GM23338 (cell line): ENCODE data around the gene MS4A18. TPM values are rescaled to one million over a fixed set of nuclear protein-coding genes. Genes with fewer than 3 reads are reported as not detected.

Source experiments
- ATAC-seq: fragments of 200-7000 bp; cut with Tn5 transposase; 3 replicates; pipeline ENCODE4 v1.9.1; 2020
- DNase-seq: peaks from one replicate; pipeline ENCODE4 v3.0.0-alpha.2; 2015; ENCODE audit warnings: low spot score
- H2AFZ ChIP-seq: fragments of 200-600 bp; sonication (generic); 2 replicates; pipeline ENCODE4 v1.8.0; 2016; ENCODE audit warnings: antibody characterized with exemption, mild to moderate bottlenecking, moderate library complexity
- H3F3A ChIP-seq: fragments of 200-600 bp; sonication (generic); replicated peaks from 2 replicates; pipeline ENCODE4 v1.8.0; 2017; ENCODE audit warnings: antibody characterized with exemption, mixed run types, low read depth
- H3K27ac ChIP-seq: fragments of 200-600 bp; sonication (generic); 2 replicates; pipeline ENCODE4 v1.6.1; 2016; ENCODE audit warnings: low read depth
- H3K27me3 ChIP-seq: fragments of 200-600 bp; sonication (generic); 2 replicates; pipeline ENCODE4 v1.8.0; 2016; ENCODE audit warnings: mild to moderate bottlenecking, mixed run types, moderate library complexity; ENCODE audit not compliant: insufficient read depth
- H3K36me3 ChIP-seq: fragments of 200-600 bp; sonication (generic); 2 replicates; pipeline ENCODE4 v1.8.0; 2016; ENCODE audit warnings: mild to moderate bottlenecking; ENCODE audit not compliant: insufficient read depth
- H3K4me1 ChIP-seq: fragments of 200-600 bp; sonication (generic); 2 replicates; pipeline ENCODE4 v1.8.0; 2016; ENCODE audit warnings: mild to moderate bottlenecking, moderate library complexity; ENCODE audit not compliant: insufficient read depth
- H3K4me2 ChIP-seq: fragments of 200-600 bp; sonication (generic); 2 replicates; pipeline ENCODE4 v1.7.1; 2017; ENCODE audit warnings: mixed run types
- H3K4me3 ChIP-seq: fragments of 200-600 bp; sonication (generic); 2 replicates; pipeline ENCODE4 v1.6.1; 2016; ENCODE audit warnings: mixed run types
- H3K79me2 ChIP-seq: fragments of 200-600 bp; sonication (generic); replicated peaks from 2 replicates; pipeline ENCODE4 v1.8.0; 2017; ENCODE audit warnings: mild to moderate bottlenecking; ENCODE audit not compliant: insufficient read depth
- H3K9me2 ChIP-seq: fragments of 200-600 bp; sonication (generic); 2 replicates; pipeline ENCODE4 v1.8.0; 2017; ENCODE audit not compliant: insufficient read depth
- H4K20me1 ChIP-seq: fragments of 200-600 bp; sonication (generic); replicated peaks from 2 replicates; pipeline ENCODE4 v1.8.0; 2017; ENCODE audit warnings: mild to moderate bottlenecking; ENCODE audit not compliant: insufficient read depth
- H3K27ac Mint-ChIP-seq: 2 replicates; pipeline ENCODE4 v1.8.0; 2020; ENCODE audit warnings: inconsistent platforms, mild to moderate bottlenecking, moderate library complexity, mixed read lengths
- H3K27me3 Mint-ChIP-seq: 3 replicates; pipeline ENCODE4 v1.8.0; 2022; ENCODE audit warnings: low read depth, mild to moderate bottlenecking, moderate library complexity, mixed read lengths, inconsistent platforms; ENCODE audit not compliant: insufficient read depth, poor library complexity
- H3K36me3 Mint-ChIP-seq: 3 replicates; pipeline ENCODE4 v1.8.0; 2021; ENCODE audit warnings: low read depth, mild to moderate bottlenecking, inconsistent platforms, moderate library complexity, mixed read lengths
- H3K4me1 Mint-ChIP-seq: 3 replicates; pipeline ENCODE4 v1.8.0; 2020; ENCODE audit warnings: mild to moderate bottlenecking, inconsistent platforms, mixed read lengths
- H3K4me3 Mint-ChIP-seq: 3 replicates; pipeline ENCODE4 v1.8.0; 2021; ENCODE audit warnings: moderate library complexity, mild to moderate bottlenecking, inconsistent platforms, mixed read lengths
- H3K9me3 Mint-ChIP-seq: 3 replicates; pipeline ENCODE4 v1.8.0; 2020; ENCODE audit warnings: moderate library complexity, mild to moderate bottlenecking, inconsistent platforms, mixed read lengths
- CREB1 ChIP-seq: fragments of 250-450 bp; sonication (Bioruptor Pico); IDR thresholded peaks from 2 replicates; pipeline ENCODE4 v1.5.0; 2020; ENCODE audit warnings: low read depth, mild to moderate bottlenecking, moderate library complexity
- CTCF ChIP-seq, 2 experiments: fragments of 200-600 bp in 1 of 2; sonication (generic) in 1 of 2; conservative IDR thresholded peaks; 2 replicates each; pipeline versions ENCODE4 v1.5.1 to v1.6.1; 2016 to 2017; ENCODE audit warnings: antibody characterized with exemption in 2 of 2, low read depth in 2 of 2, mild to moderate bottlenecking in 2 of 2, moderate library complexity in 1 of 2
- ETS1 ChIP-seq: IDR thresholded peaks from 2 replicates; pipeline ENCODE4 v1.6.1; 2016; ENCODE audit warnings: antibody characterized with exemption
- EZH2 ChIP-seq: fragments of 200-600 bp; sonication (generic); IDR thresholded peaks from one replicate; pipeline ENCODE4 v1.8.0; 2017; ENCODE audit warnings: antibody characterized with exemption, mild to moderate bottlenecking, low read depth; ENCODE audit not compliant: unreplicated experiment
- EZH2phosphoT487 ChIP-seq: fragments of 200-600 bp; sonication (generic); IDR thresholded peaks from one replicate; pipeline ENCODE4 v1.8.1; 2018; ENCODE audit warnings: antibody characterized with exemption; ENCODE audit not compliant: unreplicated experiment
- JUNB ChIP-seq: IDR thresholded peaks from one replicate; pipeline ENCODE4 v1.6.1; 2016; ENCODE audit warnings: antibody characterized with exemption; ENCODE audit not compliant: unreplicated experiment
- NANOG ChIP-seq: IDR thresholded peaks from 2 replicates; pipeline ENCODE4 v1.6.1; 2016; ENCODE audit warnings: antibody characterized with exemption, borderline replicate concordance
- POLR2AphosphoS5 ChIP-seq: IDR thresholded peaks from 2 replicates; pipeline ENCODE4 v1.6.1; 2016; ENCODE audit warnings: antibody characterized with exemption, low read depth
- REST ChIP-seq: IDR thresholded peaks from one replicate; pipeline ENCODE4 v1.6.1; 2018; ENCODE audit warnings: antibody characterized with exemption; ENCODE audit not compliant: unreplicated experiment
- STAT1 ChIP-seq: IDR thresholded peaks from one replicate; pipeline ENCODE4 v1.6.1; 2016; ENCODE audit warnings: antibody characterized with exemption; ENCODE audit not compliant: unreplicated experiment
- ZNF114 ChIP-seq: fragments of 250-450 bp; sonication (Bioruptor Pico); IDR thresholded peaks from 2 replicates; pipeline ENCODE4 v1.5.0; 2020; ENCODE audit warnings: mild to moderate bottlenecking, moderate library complexity
- ZNF331 ChIP-seq: fragments of 250-450 bp; sonication (Bioruptor Pico); IDR thresholded peaks from 2 replicates; pipeline ENCODE4 v1.5.0; 2020; ENCODE audit warnings: low read depth, mild to moderate bottlenecking, moderate library complexity
- ZNF462 ChIP-seq: fragments of 250-450 bp; sonication (Bioruptor Pico); IDR thresholded peaks from 2 replicates; pipeline ENCODE4 v1.5.0; 2020; ENCODE audit warnings: mild to moderate bottlenecking, moderate library complexity
- polyA plus RNA-seq: library from polyadenylated mRNA; unstranded; fragments of >200 nt; fragmentation: Nextera tagmentation; extraction: Ambion mirVana; gene quantifications from 2 replicates; pipeline ENCODE4 v1.2.1, GENCODE V29; 2016
- total RNA-seq: library from RNA; depleted of rRNA; stranded (reverse); fragments of >200 nt; shearing (Covaris generic); gene quantifications from 2 replicates; pipeline ENCODE4 v1.2.3, GENCODE V29; 2014

The MS4A18 gene
- total and polyA plus RNA-seq, 2 experiments from 2014 or later, result not detected

- no peak overlapping the region for H2AFZ ChIP-seq
- H4K20me1 ChIP-seq, result no peaks in the 10 kb centered on the region
- H3K4me2 ChIP-seq, result no peak overlapping the region
- Mint-ChIP-seq H3K27me3 (no peaks in the 10 kb centered on the region), H3K4me3 (no peak overlapping the region), H3K9me3 (no peaks in the 10 kb centered on the region; the same call in 2 of the 3 replicates), H3K36me3 (no peaks in the 10 kb centered on the region), H3K4me1 (no peaks in the 10 kb centered on the region), H3K27ac (no peak overlapping the region)
- no peaks in the 10 kb centered on the region for H3F3A ChIP-seq
- no peaks in the 10 kb centered on the region for H3K36me3 ChIP-seq
- H3K27me3 ChIP-seq, result no peaks in the 10 kb centered on the region
- no peak overlapping the region for H3K4me3 ChIP-seq
- DNase-seq (no peak), ATAC-seq (no peak)
- no peaks in the 10 kb centered on the region for H3K79me2 ChIP-seq
- no peaks in the 10 kb centered on the region for H3K4me1 ChIP-seq
- TF ChIP-seq STAT1 (no peak), CTCF (conservative IDR thresholded peaks at IDR 0.05; ENCODE audit: low read depth in 2 of 2) (no peak), ZNF462 (CRISPR knock-in tag) (no peak), JUNB (no peak), NANOG (no peak), ETS1 (no peak), POLR2AphosphoS5 (no peak), CREB1 (CRISPR knock-in tag) (no peak), REST (no peak), ZNF114 (CRISPR knock-in tag) (no peak), EZH2 (no peak), EZH2phosphoT487 (no peak), ZNF331 (CRISPR knock-in tag) (no peak)
- no peak overlapping the region for H3K27ac ChIP-seq
- H3K9me2 ChIP-seq, result peaks cover 4% of the 10 kb centered on the region; the same call in 1 of the 2 replicates
Measured at GRCh38 chr11:60783911-60784310, 59.4 kb downstream of the MS4A18 start.
